ENCODE measurements around the gene PTGIR. TPM values are rescaled to one million over a fixed set of nuclear protein-coding genes. Genes with fewer than 3 reads are reported as not detected.
A peak's percentile ranks its signal among the peaks of the same experiment; 100 is the strongest.

The PTGIR gene
- total RNA-seq, 4 donors from 2014 or later: 9.0 to 21.9 (median 12.7) TPM

DNA sequence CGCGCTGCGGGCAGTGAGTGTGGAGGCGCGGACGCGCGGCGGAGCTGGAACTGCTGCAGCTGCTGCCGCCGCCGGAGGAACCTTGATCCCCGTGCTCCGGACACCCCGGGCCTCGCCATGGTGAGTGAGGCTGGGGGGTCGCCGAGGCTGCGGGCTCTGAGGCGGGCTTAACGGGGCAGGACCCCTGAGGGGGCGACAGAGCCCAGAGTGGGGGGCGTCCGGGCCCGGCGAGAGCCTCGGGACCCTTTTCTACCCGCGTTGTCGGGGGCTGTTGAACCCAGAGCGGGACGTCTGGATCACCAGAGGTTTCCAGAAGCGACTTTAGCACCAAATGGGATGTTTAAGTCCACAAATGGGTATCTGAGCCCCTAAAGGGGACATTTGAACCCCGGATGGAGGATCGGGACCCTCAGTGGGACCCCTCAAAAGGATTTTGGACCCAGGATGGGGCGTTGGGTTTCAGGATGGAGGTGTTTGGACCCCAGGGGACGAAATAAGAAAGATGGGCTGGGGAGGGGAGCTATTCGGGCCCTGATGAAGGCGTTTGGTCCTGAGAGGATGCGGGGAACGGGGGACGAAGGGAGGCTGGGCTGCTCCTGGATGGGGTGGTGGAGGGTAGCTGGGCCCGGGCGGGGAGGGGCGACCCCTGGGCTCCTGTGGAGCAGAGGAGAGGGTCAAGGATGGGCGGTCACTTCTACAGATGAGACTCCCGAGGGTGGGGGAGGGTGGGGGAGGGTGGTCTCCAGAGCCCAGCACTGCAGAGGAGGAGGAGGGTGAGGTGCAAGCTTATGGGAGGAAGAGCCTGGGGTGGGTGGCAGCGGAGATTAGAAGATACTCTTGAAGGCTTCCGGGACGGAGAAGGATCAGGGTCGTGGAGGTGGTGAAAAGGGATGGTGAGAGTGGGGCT is 23.3 kb downstream of the PTGIR start, which contains the start of gene CALM3:
TSS of gene CALM3 (plus strand) at position 13 of the 907 bp plus-strand sequence. CDS start at position 118, 105 bp downstream.
- WGBS, 2 donors: 0 to 2% methylated on average over 28 of the region's 51 CpGs
- Histone ChIP-seq H3K9me3 (no peaks in the 10 kb centered on the region), H3K4me1 (peaks cover 27 to 42% of the 10 kb centered on the region in 2 donors), H3K4me3 (replicated peaks in 1 of 3) (peak within 1 kb of the TSS; percentile 92 to 100 (median 97)), H3K27ac (peak within 1 kb of the TSS; percentile 95 to 99 (median 97)), H3K36me3 (peaks cover under 1 to 2% of the 10 kb centered on the region in 2 donors), H3K27me3 (no peaks in the 10 kb centered on the region)
- intact Hi-C loops (cut with DNase I): loop anchor here (5.0 kb wide), 1 partner anchor 61 kb away; the partner anchor contains the start of gene DACT3
- TF ChIP-seq POLR2A (IDR thresholded peaks at IDR 0.05): peak; percentile 17 to 91
- TF ChIP-seq, protein P1, sequence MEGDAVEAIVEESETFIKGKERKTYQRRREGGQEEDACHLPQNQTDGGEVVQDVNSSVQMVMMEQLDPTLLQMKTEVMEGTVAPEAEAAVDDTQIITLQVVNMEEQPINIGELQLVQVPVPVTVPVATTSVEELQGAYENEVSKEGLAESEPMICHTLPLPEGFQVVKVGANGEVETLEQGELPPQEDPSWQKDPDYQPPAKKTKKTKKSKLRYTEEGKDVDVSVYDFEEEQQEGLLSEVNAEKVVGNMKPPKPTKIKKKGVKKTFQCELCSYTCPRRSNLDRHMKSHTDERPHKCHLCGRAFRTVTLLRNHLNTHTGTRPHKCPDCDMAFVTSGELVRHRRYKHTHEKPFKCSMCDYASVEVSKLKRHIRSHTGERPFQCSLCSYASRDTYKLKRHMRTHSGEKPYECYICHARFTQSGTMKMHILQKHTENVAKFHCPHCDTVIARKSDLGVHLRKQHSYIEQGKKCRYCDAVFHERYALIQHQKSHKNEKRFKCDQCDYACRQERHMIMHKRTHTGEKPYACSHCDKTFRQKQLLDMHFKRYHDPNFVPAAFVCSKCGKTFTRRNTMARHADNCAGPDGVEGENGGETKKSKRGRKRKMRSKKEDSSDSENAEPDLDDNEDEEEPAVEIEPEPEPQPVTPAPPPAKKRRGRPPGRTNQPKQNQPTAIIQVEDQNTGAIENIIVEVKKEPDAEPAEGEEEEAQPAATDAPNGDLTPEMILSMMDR (IDR thresholded peaks at IDR 0.05): no peak
- peak in 1 of 2 donors; percentile 30 for DNase-seq

DNA sequence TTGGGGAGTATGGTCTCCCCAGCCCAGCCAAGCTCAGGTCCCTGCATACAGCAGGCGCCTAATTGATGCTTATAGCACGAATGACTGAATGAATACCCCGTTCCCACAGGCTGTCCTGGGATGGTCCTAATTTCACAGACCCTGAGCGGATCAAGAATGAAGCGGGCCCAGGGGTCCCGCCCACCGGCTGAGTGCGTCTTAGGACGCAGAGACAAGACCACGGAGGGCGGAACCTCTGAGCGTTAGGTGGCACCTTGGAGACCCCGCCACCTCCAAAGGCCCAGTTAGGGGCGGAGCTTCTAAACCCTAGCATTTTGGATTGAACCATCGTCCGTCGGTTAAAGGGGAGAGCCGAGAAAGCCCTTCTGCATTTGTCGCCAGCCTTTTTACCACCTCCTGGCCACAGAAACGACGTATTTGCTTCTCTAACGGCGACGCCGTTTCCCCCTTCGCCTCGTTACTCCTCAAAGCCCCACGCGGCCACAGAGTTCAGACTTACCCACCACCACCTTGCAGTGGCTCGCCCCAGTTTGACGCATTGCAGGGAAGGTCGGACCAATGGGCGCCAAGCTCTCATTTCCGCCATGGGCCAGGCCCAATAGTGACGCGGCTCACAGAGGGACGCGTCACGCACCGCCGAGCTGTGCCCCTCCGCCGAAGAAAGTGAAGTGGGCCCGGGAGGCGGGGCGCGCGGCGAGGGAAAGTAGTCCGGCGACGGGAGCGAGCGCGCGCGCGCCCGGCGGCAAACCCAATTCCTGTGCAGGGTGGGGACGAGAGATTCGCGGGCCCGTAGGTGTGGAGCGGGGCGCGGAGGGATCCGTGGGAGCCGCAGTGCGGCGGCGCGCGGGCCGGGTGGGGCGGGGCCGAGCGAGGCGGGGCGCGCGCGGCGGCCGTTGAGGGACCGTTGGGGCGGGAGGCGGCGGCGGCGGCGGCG is 24.2 kb downstream of the PTGIR start:
- peak in 1 of 2 donors; percentile 59 for TF ChIP-seq POLR2A (IDR thresholded peaks at IDR 0.05)
- TF ChIP-seq, protein P1 (IDR thresholded peaks at IDR 0.05): peak in 1 of 6 experiments; percentile 4
- Histone ChIP-seq H3K4me3 (replicated peaks in 1 of 3) (peak overlapping the region; percentile 16 to 97 (median 92)), H3K36me3 (peaks cover 0 to under 1% of the 10 kb centered on the region in 2 donors), H3K9me3 (no peaks in the 10 kb centered on the region), H3K27me3 (no peaks in the 10 kb centered on the region), H3K4me1 (peaks cover 27 to 37% of the 10 kb centered on the region in 2 donors), H3K27ac (peak overlapping the region; percentile 95 to 99 (median 97))
- DNase-seq: peak; percentile 96 to 97
- intact Hi-C loops (cut with DNase I): loop anchor here (5.0 kb wide), 1 partner anchor 62 kb away; the partner anchor contains the start of gene DACT3
- 1 to 2% methylated on average over 34 to 36 of the region's 93 CpGs for WGBS, 2 donors

DNA sequence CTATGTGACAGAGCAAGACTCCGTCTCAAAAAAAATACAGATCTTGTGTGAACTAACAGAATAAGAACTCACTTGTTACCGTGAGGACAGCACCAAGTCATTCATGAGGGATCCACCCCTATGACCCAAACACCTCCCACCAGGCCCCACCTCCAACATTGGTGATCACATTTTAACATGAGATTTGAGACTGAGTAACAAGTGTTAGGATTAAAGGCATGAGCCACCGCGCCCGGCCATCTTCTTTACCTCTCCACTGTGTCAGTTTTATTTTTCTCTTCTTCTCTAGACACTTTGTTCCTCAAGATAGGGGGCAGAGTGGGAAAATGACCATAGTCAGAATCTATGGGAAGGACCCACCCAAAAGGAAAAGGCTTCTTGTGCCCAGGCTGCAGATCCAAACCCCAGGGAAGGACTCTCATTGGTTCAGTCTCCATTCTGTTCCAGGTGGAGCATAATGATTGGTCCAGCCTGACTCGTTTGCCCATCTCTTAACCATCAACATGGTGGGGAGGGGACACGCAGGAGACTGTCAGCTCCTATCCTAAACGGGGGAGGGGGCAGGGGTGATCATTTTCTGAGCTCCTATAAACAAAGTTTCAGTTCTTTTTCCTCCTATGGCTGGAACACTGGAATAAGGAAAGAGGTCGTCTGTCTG is 25.0 kb downstream of the PTGIR start:
- H3K4me1 ChIP-seq: peaks cover 19 to 29% of the 10 kb centered on the region in 2 donors
- peak overlapping the region; percentile 16 to 97 (median 92) for H3K4me3 ChIP-seq (replicated peaks in 1 of 3)
- H3K9me3 ChIP-seq: no peaks in the 10 kb centered on the region
- H3K27ac ChIP-seq: peak overlapping the region; percentile 95 to 99 (median 97)
- DNase-seq: no peak
- H3K36me3 ChIP-seq: no peaks in the 10 kb centered on the region
- H3K27me3 ChIP-seq: no peaks in the 10 kb centered on the region
- 64 to 66% methylated on average over 9 of the region's 9 CpGs for WGBS, 2 donors
- TF ChIP-seq, protein P1 (IDR thresholded peaks at IDR 0.05): no peak
- TF ChIP-seq POLR2A (IDR thresholded peaks at IDR 0.05): no peak
- intact Hi-C loops (cut with DNase I): loop anchor here (5.0 kb wide), 1 partner anchor 62 kb away; the partner anchor contains the start of gene DACT3

DNA sequence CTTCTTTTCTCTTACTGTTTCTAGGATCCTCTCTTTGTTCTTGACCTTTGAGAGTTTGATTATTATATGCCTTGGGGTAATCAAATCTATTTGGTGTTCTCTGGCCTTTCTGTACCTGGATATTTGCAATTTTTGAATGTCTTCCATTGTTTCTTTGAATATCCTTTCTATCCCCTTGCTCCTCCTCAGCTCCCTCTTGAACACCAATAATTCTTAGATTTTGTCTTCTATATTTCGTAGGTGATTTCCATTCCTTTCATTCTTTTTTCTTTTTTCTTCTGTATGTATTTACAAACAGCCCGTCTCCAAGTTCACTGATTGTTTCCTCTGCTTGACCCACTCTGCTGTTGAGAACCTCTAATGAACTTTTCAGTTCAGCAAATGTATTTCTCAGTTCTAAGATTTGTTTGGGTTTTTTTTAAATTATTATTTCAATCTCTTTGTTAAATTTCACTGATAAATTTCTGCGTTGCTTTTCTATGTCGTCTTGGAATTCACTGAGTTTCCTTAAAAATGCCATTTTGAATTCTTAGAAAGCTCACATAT is 26.4 kb downstream of the PTGIR start:
- no peaks in the 10 kb centered on the region for H3K36me3 ChIP-seq
- no peak for DNase-seq
- no peak overlapping the region for H3K27ac ChIP-seq
- no peak for TF ChIP-seq POLR2A (IDR thresholded peaks at IDR 0.05)
- TF ChIP-seq, protein P1 (IDR thresholded peaks at IDR 0.05): no peak
- intact Hi-C loops (cut with DNase I): no loop called here
- H3K4me3 ChIP-seq (replicated peaks in 1 of 3): no peak overlapping the region
- no peaks in the 10 kb centered on the region for H3K9me3 ChIP-seq
- WGBS, 2 donors: 98 to 99% methylated on average over 4 of the region's 4 CpGs
- no peaks in the 10 kb centered on the region for H3K27me3 ChIP-seq
- peaks cover 15 to 16% of the 10 kb centered on the region in 2 donors for H3K4me1 ChIP-seq
